HS-5 (cell line): ENCODE measurements around the gene EPHB3.

Experiments
- DNase-seq: peaks from one replicate; pipeline ENCODE4 v3.0.0-alpha.2; 2012; ENCODE audit warnings: low read depth

The EPHB3 gene

GRCh38 chr3:184581331-184581855, 19.8 kb downstream of the EPHB3 start:
- no peak for DNase-seq

- DNase-seq, result no peak
These were observed 21.3 kb downstream of the EPHB3 start for GRCh38 chr3:184582646-184583577.

- DNase-seq, result no peak
These were observed 22.2 kb downstream of the EPHB3 start for GRCh38 chr3:184583578-184584451.

GRCh38 chr3:184584464-184584891, 22.9 kb downstream of the EPHB3 start:
- DNase-seq, result no peak

GRCh38 chr3:184585545-184585944, 24.0 kb downstream of the EPHB3 start:
- no peak for DNase-seq

- DNase-seq, result no peak
These were observed 25.3 kb downstream of the EPHB3 start for GRCh38 chr3:184586851-184587250.

- no peak for DNase-seq
These were observed 27.2 kb downstream of the EPHB3 start for GRCh38 chr3:184588776-184589175.

GRCh38 chr3:184590795-184591194, 29.2 kb downstream of the EPHB3 start:
- DNase-seq, result no peak

- DNase-seq, result no peak
These were observed 30.2 kb downstream of the EPHB3 start for GRCh38 chr3:184591789-184592188.

- no peak for DNase-seq
These were observed 31.0 kb downstream of the EPHB3 start for GRCh38 chr3:184592371-184593219.

GRCh38 chr3:184593220-184593927, 31.8 kb downstream of the EPHB3 start:
- no peak for DNase-seq

GRCh38 chr3:184593928-184594303, 32.3 kb downstream of the EPHB3 start:
- DNase-seq, result no peak

- no peak for DNase-seq
These were observed 32.9 kb downstream of the EPHB3 start for GRCh38 chr3:184594371-184595001.

GRCh38 chr3:184595726-184596125, 34.1 kb downstream of the EPHB3 start:
- no peak for DNase-seq

- no peak for DNase-seq
These were observed 34.6 kb downstream of the EPHB3 start for GRCh38 chr3:184596233-184596632.

GRCh38 chr3:184596886-184597575, 35.4 kb downstream of the EPHB3 start:
- no peak for DNase-seq

GRCh38 chr3:184597829-184598573, 36.4 kb downstream of the EPHB3 start:
- no peak for DNase-seq

GRCh38 chr3:184598574-184598927, 37.0 kb downstream of the EPHB3 start:
- no peak for DNase-seq

GRCh38 chr3:184599143-184599542, 37.6 kb downstream of the EPHB3 start:
- DNase-seq, result no peak
